Caco-2 (cell line): ENCODE results near the gene EFNA3. TPM values are rescaled to one million over a fixed set of nuclear protein-coding genes. Genes with fewer than 3 reads are reported as not detected.

Source experiments
- BruUV-seq: library from RNA; stranded (reverse); fragments of 400-500 nt; replicated peaks from 2 replicates; lab custom pipeline; 2021; lab: Mats Ljungman, UMichigan
- CTCF ChIA-PET: fragments of 300-600 bp; sonication (Branson Sonifier 250); formaldehyde crosslinking; loops from one replicate; lab custom pipeline; 2022; ENCODE audit warnings: antibody characterized with exemption; lab: Charles Lee
- POLR2A ChIA-PET: fragments of 300-600 bp; sonication (Branson Sonifier 250); formaldehyde crosslinking; loops from one replicate; lab custom pipeline; 2022; ENCODE audit warnings: antibody characterized with exemption; lab: Charles Lee
- DNase-seq, 2 experiments: peaks; one replicate each; pipeline versions ENCODE4 v3.0.0 to v3.0.0-alpha.2; 2020 to 2022
- H3K27me3 ChIP-seq: replicated peaks from 2 replicates; pipeline ENCODE4 v1.6.0; 2011; ENCODE audit warnings: low read length; ENCODE audit not compliant: control insufficient read depth, insufficient read depth
- H3K36me3 ChIP-seq: 2 replicates; pipeline ENCODE4 v1.5.1; 2011; ENCODE audit warnings: low read length; ENCODE audit not compliant: control insufficient read depth, insufficient read depth
- H3K4me1 ChIP-seq: fragments of 250-450 bp; sonication (Bioruptor Pico); 2 replicates; pipeline ENCODE4 v1.5.1; 2020; ENCODE audit warnings: mild to moderate bottlenecking
- H3K4me3 ChIP-seq: 2 replicates; pipeline ENCODE4 v1.5.1; 2011; ENCODE audit warnings: low read depth, mild to moderate bottlenecking, control low read depth, low read length
- H3K9me3 ChIP-seq: fragments of 250-450 bp; sonication (Bioruptor Pico); 2 replicates; pipeline ENCODE4 v1.5.1; 2020; ENCODE audit warnings: mild to moderate bottlenecking, moderate library complexity
- H3K27ac Mint-ChIP-seq: one replicate; pipeline ENCODE4 v1.8.0; 2022; ENCODE audit warnings: mixed read lengths; ENCODE audit not compliant: unreplicated experiment
- H3K27me3 Mint-ChIP-seq: one replicate; pipeline ENCODE4 v1.8.0; 2022; ENCODE audit warnings: mixed read lengths; ENCODE audit not compliant: insufficient read depth, unreplicated experiment
- H3K36me3 Mint-ChIP-seq: one replicate; pipeline ENCODE4 v1.8.0; 2022; ENCODE audit warnings: mild to moderate bottlenecking, mixed read lengths; ENCODE audit not compliant: insufficient read depth, unreplicated experiment
- H3K4me1 Mint-ChIP-seq: one replicate; pipeline ENCODE4 v1.8.0; 2022; ENCODE audit warnings: low read depth, mixed read lengths; ENCODE audit not compliant: unreplicated experiment
- H3K4me3 Mint-ChIP-seq: one replicate; pipeline ENCODE4 v1.8.0; 2022; ENCODE audit warnings: mild to moderate bottlenecking, moderate library complexity, mixed read lengths; ENCODE audit not compliant: unreplicated experiment
- H3K9me3 Mint-ChIP-seq: one replicate; pipeline ENCODE4 v1.8.0; 2022; ENCODE audit warnings: mixed read lengths; ENCODE audit not compliant: unreplicated experiment
- CTCF ChIP-seq, 2 experiments: fragments of 200-600 bp in 1 of 2; IDR thresholded peaks; 1 replicate in 1 of 2; 2 replicates in 1 of 2; pipeline versions ENCODE4 v1.5.1 to v1.8.0; 2011 to 2022; ENCODE audit warnings: antibody characterized with exemption in 1 of 2, control low read depth in 1 of 2, inconsistent platforms in 1 of 2, low read depth in 1 of 2, low read length in 1 of 2, mild to moderate bottlenecking in 1 of 2, moderate library complexity in 1 of 2; ENCODE audit not compliant: insufficient read depth in 1 of 2, severe bottlenecking in 1 of 2, unreplicated experiment in 1 of 2
- intact Hi-C: fragments of 100-400 bp; cut with micrococcal nuclease; formaldehyde crosslinking; loops from one replicate; pipeline ENCODE4 v1.10.0; 2022; ENCODE audit not compliant: unreplicated experiment
- total RNA-seq: library from RNA; stranded (reverse); gene quantifications from 2 replicates; pipeline ENCODE4 v1.2.3, GENCODE V29; 2022

EFNA3 gene
- total RNA-seq, 1 experiment from 2014 or later, result 3.5 TPM

- H3K9me3 Mint-ChIP-seq, result no peaks in the 10 kb centered on the region
These were observed 35.8 kb upstream of the EFNA3 start for GRCh38 chr1:155042789-155043188.

GRCh38 chr1:155043301-155043702 is 35.3 kb upstream of the EFNA3 start:
- TF ChIP-seq CTCF (IDR thresholded peaks at IDR 0.05; ENCODE audit: insufficient read depth in 1 of 2, low read depth in 1 of 2, low read length in 1 of 2, severe bottlenecking in 1 of 2, unreplicated experiment in 1 of 2), result no peak
- no peak overlapping the region for H3K4me3 ChIP-seq
- H3K27me3 Mint-ChIP-seq, result no peaks in the 10 kb centered on the region
- H3K9me3 Mint-ChIP-seq, result no peaks in the 10 kb centered on the region
- ChIA-PET CTCF (interaction anchor here (1.7 to 2.8 kb wide), 4 partner anchors 14 to 48 kb away, joined by 9 to 24 read pairs (median 12); no protein-coding TSS in a partner anchor), POLR2A (no interaction called here)
- H3K36me3 ChIP-seq, result no peaks in the 10 kb centered on the region
- intact Hi-C loops, result no loop called here
- no peak for DNase-seq
- no peaks in the 10 kb centered on the region for H3K27me3 ChIP-seq
- no peaks in the 10 kb centered on the region for H3K36me3 Mint-ChIP-seq
- H3K9me3 ChIP-seq, result no peaks in the 10 kb centered on the region
- H3K4me1 Mint-ChIP-seq, result peaks cover 12% of the 10 kb centered on the region
- no peak overlapping the region for H3K27ac Mint-ChIP-seq
- H3K4me3 Mint-ChIP-seq, result no peak overlapping the region
- H3K4me1 ChIP-seq, result peaks cover 10% of the 10 kb centered on the region; the same call in 1 of the 2 replicates
- no TSS peak for BruUV-seq

More at GRCh38 chr1:155042789-155043188, 35.8 kb upstream of the EFNA3 start:
- Histone ChIP-seq H3K4me1 (peaks cover 10% of the 10 kb centered on the region; the same call in 1 of the 2 replicates), H3K9me3 (no peaks in the 10 kb centered on the region), H3K27me3 (no peaks in the 10 kb centered on the region), H3K4me3 (no peak overlapping the region), H3K36me3 (no peaks in the 10 kb centered on the region)
- TF ChIP-seq CTCF (IDR thresholded peaks at IDR 0.05; ENCODE audit: insufficient read depth in 1 of 2, low read depth in 1 of 2, low read length in 1 of 2, severe bottlenecking in 1 of 2, unreplicated experiment in 1 of 2), result no peak
- DNase-seq, result no peak
- no peaks in the 10 kb centered on the region for H3K27me3 Mint-ChIP-seq
- no TSS peak for BruUV-seq
- POLR2A ChIA-PET, result no interaction called here
- H3K36me3 Mint-ChIP-seq, result no peaks in the 10 kb centered on the region
- no peak overlapping the region for H3K27ac Mint-ChIP-seq
- intact Hi-C loops, result no loop called here
- H3K4me1 Mint-ChIP-seq, result peaks cover 17% of the 10 kb centered on the region
- H3K4me3 Mint-ChIP-seq, result no peak overlapping the region
- CTCF ChIA-PET, result interaction anchor here (2.2 kb wide), 1 partner anchor 25 kb away, joined by 12 read pairs; no protein-coding TSS in a partner anchor

- Mint-ChIP-seq H3K9me3 (no peaks in the 10 kb centered on the region), H3K36me3 (no peaks in the 10 kb centered on the region), H3K4me1 (peaks cover 7% of the 10 kb centered on the region), H3K4me3 (no peak overlapping the region), H3K27ac (no peak overlapping the region), H3K27me3 (no peaks in the 10 kb centered on the region)
- no peak overlapping the region for H3K4me3 ChIP-seq
- no peaks in the 10 kb centered on the region for H3K9me3 ChIP-seq
- H3K27me3 ChIP-seq, result no peaks in the 10 kb centered on the region
- intact Hi-C loops, result no loop called here
- CTCF ChIA-PET, result interaction anchor here (1.0 to 2.8 kb wide), 8 partner anchors 9 to 48 kb away, joined by 4 to 24 read pairs (median 10); no protein-coding TSS in a partner anchor
- H3K4me1 ChIP-seq, result peaks cover 10% of the 10 kb centered on the region; the same call in 1 of the 2 replicates
- H3K36me3 ChIP-seq, result no peaks in the 10 kb centered on the region
- no peak for DNase-seq
- no peak for TF ChIP-seq CTCF (IDR thresholded peaks at IDR 0.05; ENCODE audit: insufficient read depth in 1 of 2, low read depth in 1 of 2, low read length in 1 of 2, severe bottlenecking in 1 of 2, unreplicated experiment in 1 of 2)
- POLR2A ChIA-PET, result no interaction called here
- no TSS peak for BruUV-seq
These were observed 34.8 kb upstream of the EFNA3 start for GRCh38 chr1:155043793-155044192.
